Measurements from ENCODE around the gene CAPN11. TPM values are rescaled to one million over a fixed set of nuclear protein-coding genes. Genes with fewer than 3 reads are reported as not detected.
A peak's percentile ranks its signal among the peaks of the same experiment; 100 is the strongest.

The CAPN11 gene
- total RNA-seq, 1 experiment from 2014 or later: 0.28 TPM

DNA sequence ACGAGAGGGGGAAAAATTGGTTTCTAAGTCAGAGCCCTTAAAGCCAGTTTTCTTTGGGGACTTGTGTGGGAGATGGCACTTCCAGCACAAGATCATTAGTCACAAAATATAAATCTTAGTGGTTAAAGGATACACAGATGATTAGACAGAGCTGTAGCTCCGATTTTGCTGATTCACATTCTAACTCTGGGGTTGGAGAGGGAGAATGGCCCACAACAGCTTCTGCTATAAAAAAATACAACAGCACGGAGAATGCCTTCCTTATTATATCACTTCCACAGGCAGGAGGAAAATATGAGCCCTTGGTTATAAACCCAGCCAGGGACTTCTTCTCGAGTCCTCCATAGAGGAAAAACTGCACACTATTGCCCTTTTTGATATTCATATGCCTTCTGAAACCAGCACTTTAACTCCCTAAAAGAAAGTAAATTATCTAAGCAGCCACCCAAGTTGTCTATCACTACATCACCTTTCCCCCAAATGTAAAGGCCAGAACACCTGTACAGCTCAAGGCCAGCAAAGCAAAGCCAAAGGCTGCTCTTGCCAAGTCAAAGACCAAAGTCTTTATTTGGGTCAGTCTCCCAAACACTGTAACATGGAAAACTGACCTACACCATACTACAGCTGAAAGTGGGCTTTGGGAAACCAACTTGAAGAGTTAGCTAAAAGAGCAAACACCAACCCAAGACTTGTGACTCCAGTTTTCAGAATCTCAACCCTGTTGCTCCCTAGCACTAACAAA, 41.8 kb upstream of the CAPN11 start:
- Histone ChIP-seq H4K91ac (ENCODE audit: insufficient read length, low read depth, low read length) (no peak overlapping the region), H2BK120ac (ENCODE audit: low read depth, low read length, poor library complexity, severe bottlenecking) (no peak overlapping the region), H3T11ph (ENCODE audit: low read length) (no peak overlapping the region), H2AFZ (ENCODE audit: low read length) (no peak overlapping the region), H3K4me2 (ENCODE audit: insufficient read depth, insufficient read length, low read length) (no peak overlapping the region), H4K20me1 (ENCODE audit: control insufficient read depth, insufficient read depth, insufficient read length) (no peaks in the 10 kb centered on the region), H4K8ac (replicated peaks; ENCODE audit: insufficient read length, low read depth, low read length) (no peak overlapping the region), H3K23ac (ENCODE audit: insufficient read length, low read depth, low read length) (no peak overlapping the region), H3K9ac (ENCODE audit: extremely low read depth, insufficient read length, low read length) (no peak overlapping the region), H2AK5ac (ENCODE audit: insufficient read length, low read length) (no peak overlapping the region), H3K23me2 (ENCODE audit: insufficient read length, low read depth, low read length, poor library complexity, severe bottlenecking) (no peaks in the 10 kb centered on the region), H2BK20ac (ENCODE audit: low read depth, low read length, poor library complexity, severe bottlenecking) (no peak overlapping the region), H3K27ac (ENCODE audit: insufficient read length, low read depth, low read length) (no peak overlapping the region), H3K4ac (ENCODE audit: low read depth, low read length) (no peak overlapping the region), H3K27me3 (ENCODE audit: insufficient read depth, low read length) (no peaks in the 10 kb centered on the region), H2BK15ac (ENCODE audit: low read depth, low read length) (no peak overlapping the region), H3K56ac (ENCODE audit: insufficient read length, low read depth, low read length) (no peak overlapping the region), H3K18ac (ENCODE audit: insufficient read length, low read depth, low read length) (no peak overlapping the region), H3K14ac (ENCODE audit: insufficient read depth, low read length) (no peak overlapping the region), H2BK12ac (ENCODE audit: insufficient read length, low read depth, low read length) (no peak overlapping the region), H3K79me1 (ENCODE audit: insufficient read depth, low read depth, low read length, poor library complexity, severe bottlenecking) (peaks cover 19% of the 10 kb centered on the region), H2BK5ac (ENCODE audit: insufficient read length, low read length) (no peak overlapping the region), H3K4me1 (ENCODE audit: insufficient read depth, low read length) (peaks cover 2% of the 10 kb centered on the region; the same call in 1 of the 2 replicates), H4K5ac (ENCODE audit: insufficient read length, low read depth, low read length) (no peak overlapping the region), H3K79me2 (ENCODE audit: insufficient read depth, low read length) (peaks cover 39% of the 10 kb centered on the region), H3K9me3 (ENCODE audit: control insufficient read depth, low read depth, low read length) (no peaks in the 10 kb centered on the region)
- TF ChIP-seq, protein P1, sequence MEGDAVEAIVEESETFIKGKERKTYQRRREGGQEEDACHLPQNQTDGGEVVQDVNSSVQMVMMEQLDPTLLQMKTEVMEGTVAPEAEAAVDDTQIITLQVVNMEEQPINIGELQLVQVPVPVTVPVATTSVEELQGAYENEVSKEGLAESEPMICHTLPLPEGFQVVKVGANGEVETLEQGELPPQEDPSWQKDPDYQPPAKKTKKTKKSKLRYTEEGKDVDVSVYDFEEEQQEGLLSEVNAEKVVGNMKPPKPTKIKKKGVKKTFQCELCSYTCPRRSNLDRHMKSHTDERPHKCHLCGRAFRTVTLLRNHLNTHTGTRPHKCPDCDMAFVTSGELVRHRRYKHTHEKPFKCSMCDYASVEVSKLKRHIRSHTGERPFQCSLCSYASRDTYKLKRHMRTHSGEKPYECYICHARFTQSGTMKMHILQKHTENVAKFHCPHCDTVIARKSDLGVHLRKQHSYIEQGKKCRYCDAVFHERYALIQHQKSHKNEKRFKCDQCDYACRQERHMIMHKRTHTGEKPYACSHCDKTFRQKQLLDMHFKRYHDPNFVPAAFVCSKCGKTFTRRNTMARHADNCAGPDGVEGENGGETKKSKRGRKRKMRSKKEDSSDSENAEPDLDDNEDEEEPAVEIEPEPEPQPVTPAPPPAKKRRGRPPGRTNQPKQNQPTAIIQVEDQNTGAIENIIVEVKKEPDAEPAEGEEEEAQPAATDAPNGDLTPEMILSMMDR (conservative IDR thresholded peaks at IDR 0.05): no peak
- no peak overlapping the region for H3K4me3 Mint-ChIP-seq
- peak overlapping the region; percentile 56 to 93 (median 86); a peak in 4 of 7 replicates for H3K27ac Mint-ChIP-seq
- H3K9me3 Mint-ChIP-seq: no peaks in the 10 kb centered on the region
- WGBS (ENCODE audit: extremely low coverage, insufficient read length, low lambda C conversion rate): no CpG with 5 or more reads among the region's 4 CpGs
- no peak for DNase-seq
- no peaks in the 10 kb centered on the region for H3K27me3 Mint-ChIP-seq (ENCODE audit: low read depth)
- peaks cover 22 to 33% of the 10 kb centered on the region in 2 experiments for H3K4me1 Mint-ChIP-seq
- peaks cover 17 to 34% (median 30%) of the 10 kb centered on the region in 3 experiments; a peak in 6 of 7 replicates for H3K36me3 Mint-ChIP-seq (ENCODE audit: insufficient read depth in 1 of 3, low read depth in 3 of 3)

All from H9 (cell line).